Heart left ventricle (tissue), 16 donors: Measurements from ENCODE around the gene RAP1GAP. TPM values are rescaled to one million over a fixed set of nuclear protein-coding genes. Genes with fewer than 3 reads are reported as not detected.

Experiments used
- ATAC-seq, 4 donors: fragments of 200-7000 bp; cut with Tn5 transposase; one replicate each; pipeline ENCODE4 v1.9.1; 2020 to 2022; ENCODE audit warnings: moderate library complexity in 4 of 4, mild to moderate bottlenecking in 3 of 4, moderate number of reproducible peaks in 1 of 4
- DNase-seq, 5 donors: peaks; one replicate each; pipeline ENCODE4 v3.0.0-alpha.2; 2020
- H3K27ac ChIP-seq, 12 donors: fragments of 200-600 bp; sonication (generic) in 4 of 12; one replicate each; pipeline versions ENCODE4 v1.5.0 to v1.8.0; 2016 to 2022; ENCODE audit warnings: mild to moderate bottlenecking in 2 of 12
- H3K27me3 ChIP-seq, 9 donors: fragments of 200-600 bp; sonication (generic) in 2 of 9; one replicate each; pipeline versions ENCODE4 v1.5.1 to v1.8.0; 2016 to 2022; ENCODE audit warnings: mild to moderate bottlenecking in 3 of 9
- H3K36me3 ChIP-seq, 9 donors: fragments of 200-600 bp; sonication (generic) in 2 of 9; one replicate each; pipeline versions ENCODE4 v1.5.0 to v1.8.0; 2018 to 2022; ENCODE audit warnings: mild to moderate bottlenecking in 2 of 9
- H3K4me1 ChIP-seq, 12 donors: fragments of 200-600 bp; sonication (generic) in 4 of 12; one replicate each; pipeline versions ENCODE4 v1.5.0 to v1.8.0; 2016 to 2022; ENCODE audit warnings: mild to moderate bottlenecking in 3 of 12
- H3K4me3 ChIP-seq, 12 donors: fragments of 200-600 bp; sonication (generic) in 4 of 12; one replicate each; pipeline versions ENCODE4 v1.5.0 to v1.8.0; 2017 to 2022; ENCODE audit warnings: mild to moderate bottlenecking in 9 of 12, moderate library complexity in 4 of 12
- H3K9me3 ChIP-seq, 12 donors: fragments of 200-600 bp; sonication (generic) in 4 of 12; one replicate each; pipeline versions ENCODE4 v1.5.0 to v1.8.0; 2016 to 2022; ENCODE audit warnings: mild to moderate bottlenecking in 1 of 12
- POLR2A ChIP-seq, 2 donors: fragments of 450-650 bp; IDR thresholded peaks; one replicate each; pipeline ENCODE4 v1.6.1; 2017; ENCODE audit warnings: antibody characterized with exemption in 2 of 2, mild to moderate bottlenecking in 2 of 2, moderate library complexity in 2 of 2
- WGBS, 4 donors: extraction: QIAGEN DNeasy Blood & Tissue Kit in 2 of 4; methylation state at CpG; one replicate each; pipeline versions ENCODE4 v1.1.5 to v1.1.7; 2013 to 2018; 5-methylcytosine and 5-hydroxymethylcytosine counted together
- intact Hi-C, 10 donors: fragments of 100-400 bp; cut with DNase I; formaldehyde crosslinking; loops; one replicate each; pipeline versions ENCODE4 v1.11.1 to v1.14.2; 2022
- polyA plus RNA-seq, 2 donors: library from polyadenylated mRNA; stranded (reverse); fragments of 200-250 nt; gene quantifications; one replicate each; pipeline ENCODE4 v1.2.3, GENCODE V29; 2013
- total RNA-seq, 9 donors: library from RNA; depleted of rRNA in 2 of 9; stranded (reverse); fragments of >200 nt in 2 of 9; fragmentation: NEBNext Ultra II Directional in 3 of 9; extraction: Animal tissue kit (Norgen Biotek cat#: 25700) in 3 of 9; gene quantifications; one replicate each; pipeline versions ENCODE4 v1.1.0 to v1.2.4, GENCODE V29; 2016 to 2023
- TF ChIP-seq, protein P1 (sequence below), 12 donors: fragments of 200-600 bp; sonication (generic) in 4 of 12; IDR thresholded peaks; one replicate each; pipeline versions ENCODE4 v1.5.0 to v1.8.0; 2018 to 2022; ENCODE audit warnings: antibody characterized with exemption in 12 of 12, mild to moderate bottlenecking in 5 of 12
- donor health status: ischemic (EF 13 %, LVEDD 7.1; RV severe dilation, severe dysfunction).
- donor health status: healthy with polysubstance abuse.
- donor health status: DM: no; HTN: yes; CAD: no.
- donor health status: DM: no; HTN: no; CAD: no.
- donor health status: ischemic (EF 25% LVEDD 6.9; RV normal size, moderate dysfunction).
- donor health status: ischemic (EF 25% LVEDD 5.7; RV mildly dilated, moderate dysfunction).
- donor health status: healthy.
- donor health status: DM: yes; HTN: yes; CAD: no.
- donor health status: ischemic (EF 35%, LVEDD 5.7; RV mildly dilated, moderate dysfunction).
- donor health status: nonischemic (EF 11% LVEDD 7.7; RV severe dilation, severe dysfunction).
- donor health status: DM: yes; HTN: yes; CAD: no.
- donor health status: PGD.
- donor health status: ischemic (EF 29% LVEDD 5.4; RV normal size, mild dysfunction).
- donor health status: nonischemic (EF 23%, LVEDD 6.1; RV moderate dilation, normal function).

RAP1GAP gene
- total and polyA plus RNA-seq, 11 donors = 0.75 to 8.0 (median 3.8) TPM

DNA sequence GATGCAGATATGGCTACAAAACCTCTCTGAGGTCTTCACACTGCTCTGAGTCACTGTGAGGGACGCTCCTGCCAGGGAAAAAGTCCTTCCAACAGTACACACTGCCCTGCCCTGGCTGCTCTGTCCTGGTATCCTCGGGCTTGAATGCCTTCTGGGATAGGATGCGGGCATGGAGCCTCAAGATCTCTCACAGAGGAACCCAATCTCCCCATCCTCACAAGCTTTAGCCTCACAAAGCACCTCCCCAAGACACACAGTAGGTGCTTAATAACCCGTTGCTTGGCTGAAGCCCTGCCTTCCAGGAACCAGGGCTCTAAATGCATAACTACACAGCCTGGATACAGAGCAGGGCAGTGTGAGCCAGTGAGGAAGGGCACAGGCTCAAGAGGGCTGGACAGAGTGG lies 9.2 kb downstream of the RAP1GAP start:
- no peak for DNase-seq

DNA sequence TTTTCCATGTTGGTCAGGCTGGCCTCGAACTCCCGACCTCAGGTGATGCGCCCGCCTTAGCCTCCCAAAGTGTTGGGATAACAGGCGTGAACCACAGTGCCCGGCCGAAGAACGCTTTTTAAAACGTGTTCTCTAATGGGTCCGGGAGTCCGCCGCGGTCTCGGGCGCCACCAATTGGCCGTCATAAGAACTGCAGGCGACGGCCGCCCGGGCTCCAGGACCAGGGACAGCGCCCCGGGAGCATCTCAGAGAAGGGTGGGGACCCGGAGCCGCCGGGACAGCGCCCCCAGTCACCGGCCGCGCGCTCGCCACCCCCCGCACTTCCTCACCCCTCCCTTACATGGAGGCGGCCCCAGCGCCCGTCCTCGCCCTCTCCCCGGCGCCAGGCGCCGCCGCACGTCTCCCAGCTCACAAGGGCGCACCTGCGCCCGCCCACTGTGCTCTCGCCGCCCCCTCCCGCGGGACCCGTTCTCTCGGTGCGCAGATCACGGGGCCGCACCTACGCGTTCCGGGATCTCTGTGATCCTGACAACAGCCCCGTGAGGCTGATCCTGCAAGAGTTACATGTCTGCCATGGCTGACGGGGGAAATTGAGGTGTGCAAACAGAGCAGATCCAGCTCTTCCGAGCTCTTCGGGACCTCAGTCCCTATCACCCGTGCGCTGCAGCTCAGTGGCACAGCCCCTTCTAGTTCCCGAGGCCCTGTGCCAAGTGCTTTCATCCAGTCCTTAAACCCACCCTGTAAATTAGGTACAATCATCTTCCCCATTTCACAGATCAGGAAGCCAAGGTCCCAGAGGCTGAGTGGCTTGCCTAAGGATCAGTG lies 9.8 kb downstream of the RAP1GAP start:
- no peak overlapping the region for H3K27ac ChIP-seq
- H3K27me3 ChIP-seq = peaks cover 0 to 16% (median 0%) of the 10 kb centered on the region in 9 donors
- TF ChIP-seq, protein P1, sequence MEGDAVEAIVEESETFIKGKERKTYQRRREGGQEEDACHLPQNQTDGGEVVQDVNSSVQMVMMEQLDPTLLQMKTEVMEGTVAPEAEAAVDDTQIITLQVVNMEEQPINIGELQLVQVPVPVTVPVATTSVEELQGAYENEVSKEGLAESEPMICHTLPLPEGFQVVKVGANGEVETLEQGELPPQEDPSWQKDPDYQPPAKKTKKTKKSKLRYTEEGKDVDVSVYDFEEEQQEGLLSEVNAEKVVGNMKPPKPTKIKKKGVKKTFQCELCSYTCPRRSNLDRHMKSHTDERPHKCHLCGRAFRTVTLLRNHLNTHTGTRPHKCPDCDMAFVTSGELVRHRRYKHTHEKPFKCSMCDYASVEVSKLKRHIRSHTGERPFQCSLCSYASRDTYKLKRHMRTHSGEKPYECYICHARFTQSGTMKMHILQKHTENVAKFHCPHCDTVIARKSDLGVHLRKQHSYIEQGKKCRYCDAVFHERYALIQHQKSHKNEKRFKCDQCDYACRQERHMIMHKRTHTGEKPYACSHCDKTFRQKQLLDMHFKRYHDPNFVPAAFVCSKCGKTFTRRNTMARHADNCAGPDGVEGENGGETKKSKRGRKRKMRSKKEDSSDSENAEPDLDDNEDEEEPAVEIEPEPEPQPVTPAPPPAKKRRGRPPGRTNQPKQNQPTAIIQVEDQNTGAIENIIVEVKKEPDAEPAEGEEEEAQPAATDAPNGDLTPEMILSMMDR (IDR thresholded peaks at IDR 0.05) = peak; percentile 90 to 99 (median 94)
- TF ChIP-seq POLR2A (IDR thresholded peaks at IDR 0.05) = peak in 1 of 2 donors; percentile 11
- WGBS, 4 donors = 1 to 2% (median 2%) methylated on average over 39 to 64 of the region's 64 CpGs
- peak overlapping the region in 4 of 12 donors; percentile 23 to 33 (median 28) for H3K4me3 ChIP-seq
- no peaks in the 10 kb centered on the region for H3K9me3 ChIP-seq
- intact Hi-C loops = loop anchor here (2.0 to 10.0 kb wide), 16 partner anchors 62 to 427 kb away; partner anchors contain the start of gene ALPL (in 1 of the 10)
- DNase-seq = peak; percentile 72 to 89 (median 75)
- H3K4me1 ChIP-seq = peaks cover 0 to 14% (median 4%) of the 10 kb centered on the region in 12 donors
- peak; percentile 72 to 78 (median 76) for ATAC-seq
- no peaks in the 10 kb centered on the region for H3K36me3 ChIP-seq

More for the DNA sequence above, 9.2 kb downstream of the RAP1GAP start:
- TF ChIP-seq, protein P1 (IDR thresholded peaks at IDR 0.05) = no peak
- no peak for TF ChIP-seq POLR2A (IDR thresholded peaks at IDR 0.05)
- Histone ChIP-seq H3K9me3 (no peaks in the 10 kb centered on the region), H3K27ac (no peak overlapping the region), H3K36me3 (no peaks in the 10 kb centered on the region), H3K27me3 (peaks cover 0 to 20% (median 0%) of the 10 kb centered on the region in 9 donors), H3K4me1 (peaks cover 0 to 14% (median 4%) of the 10 kb centered on the region in 12 donors), H3K4me3 (no peak overlapping the region)
- WGBS, 4 donors = 45 to 54% (median 50%) methylated on average over 4 of the region's 4 CpGs
- intact Hi-C loops = loop anchor here (2.0 to 10.0 kb wide), 17 partner anchors 63 to 428 kb away; partner anchors contain the start of gene ALPL (in 3 of the 10)
- ATAC-seq = no peak

DNA sequence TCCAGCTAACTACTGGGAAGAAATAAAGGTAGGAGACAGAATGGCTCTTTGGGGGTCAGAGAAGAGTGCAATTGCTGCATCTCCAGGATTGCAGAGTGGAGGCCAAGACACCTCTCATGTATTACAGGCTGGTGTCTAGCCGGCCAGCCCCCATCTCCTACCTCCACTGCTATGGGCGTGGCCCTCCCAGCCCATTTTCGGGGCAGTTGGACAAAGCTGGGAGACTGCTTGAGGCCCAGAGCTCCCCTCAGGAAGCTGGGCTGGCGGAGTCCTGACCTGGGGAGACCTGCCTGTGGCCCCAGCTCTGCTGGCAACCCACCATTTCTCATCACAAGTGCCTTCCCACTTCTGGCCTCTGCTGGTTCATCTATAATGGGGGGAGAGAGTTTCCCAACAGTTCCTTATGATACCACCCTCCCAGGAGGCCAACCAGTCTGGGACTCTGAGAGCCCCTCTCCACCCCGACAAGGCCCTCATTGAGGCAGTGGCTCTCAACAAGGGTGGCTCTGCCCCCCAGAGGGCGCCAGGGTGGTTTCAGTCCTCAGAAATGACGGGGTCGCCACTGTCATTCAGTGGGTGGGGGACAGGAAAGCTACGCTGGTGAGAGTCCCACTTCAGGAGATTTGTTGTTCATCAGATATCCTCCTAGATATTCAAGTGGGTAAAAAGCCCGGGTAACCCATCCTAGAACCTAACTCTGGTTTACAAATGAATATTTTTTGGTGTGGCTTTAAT lies 11.5 kb downstream of the RAP1GAP start:
- intact Hi-C loops = loop anchor here (2.0 to 10.0 kb wide), 16 partner anchors 60 to 425 kb away; partner anchors contain the start of gene ALPL (in 2 of the 10)
- peaks cover 0 to 6% (median 3%) of the 10 kb centered on the region in 12 donors for H3K4me1 ChIP-seq
- no peaks in the 10 kb centered on the region for H3K36me3 ChIP-seq
- peaks cover 0 to 11% (median 0%) of the 10 kb centered on the region in 9 donors for H3K27me3 ChIP-seq
- DNase-seq (no peak), ATAC-seq (no peak)
- no peak overlapping the region for H3K27ac ChIP-seq
- WGBS, 4 donors = 62 to 72% (median 64%) methylated on average over 8 to 10 of the region's 10 CpGs
- no peak overlapping the region for H3K4me3 ChIP-seq
- TF ChIP-seq, protein P1 (IDR thresholded peaks at IDR 0.05) = no peak
- no peak for TF ChIP-seq POLR2A (IDR thresholded peaks at IDR 0.05)
- H3K9me3 ChIP-seq = no peaks in the 10 kb centered on the region
